K562 (cell line): ENCODE results near the gene NKAIN4.

Source experiments
- CBX5 ChIP-seq: IDR thresholded peaks from 2 replicates; pipeline ENCODE4 v1.6.1; 2014; ENCODE audit warnings: low read depth, borderline replicate concordance
- CTBP1 ChIP-seq: fragments of 450-650 bp; IDR thresholded peaks from 2 replicates; pipeline ENCODE4 v1.6.1; 2016; ENCODE audit warnings: borderline replicate concordance
- ELF4 ChIP-seq: fragments of 450-650 bp; formaldehyde crosslinking; IDR thresholded peaks from 2 replicates; pipeline ENCODE4 v1.4.0; 2022; ENCODE audit warnings: missing genetic modification characterization
- EZH2 ChIP-seq: IDR thresholded peaks from 2 replicates; pipeline ENCODE4 v1.6.1; 2012; ENCODE audit warnings: low read depth, mild to moderate bottlenecking, inconsistent platforms, low read length, borderline replicate concordance
- GABPB1 ChIP-seq: sonication (generic); formaldehyde crosslinking; IDR thresholded peaks from 2 replicates; pipeline ENCODE4 v1.8.0; 2022; ENCODE audit warnings: mild to moderate bottlenecking, missing genetic modification reagents
- HNRNPLL ChIP-seq: fragments of 200-400 bp; formaldehyde crosslinking; IDR thresholded peaks from 2 replicates; pipeline ENCODE4 v1.6.1; 2017; ENCODE audit warnings: low read length, low read depth, mild to moderate bottlenecking; ENCODE audit not compliant: poor library complexity, severe bottlenecking
- MEF2D ChIP-seq: conservative IDR thresholded peaks from 2 replicates; pipeline ENCODE4 v1.6.1; 2016; ENCODE audit warnings: low read depth, missing genetic modification characterization, missing compliant biosample characterization
- MYC ChIP-seq, 2 experiments: fragments of 250-450 bp in 1 of 2; sonication (Bioruptor Pico) in 1 of 2; IDR thresholded peaks; 2 replicates each; pipeline versions ENCODE4 v1.5.1 to v1.6.1; 2012 to 2021; ENCODE audit warnings: low read depth in 2 of 2, borderline replicate concordance in 1 of 2, improper control_type of control experiment in 1 of 2, low read length in 1 of 2, mild to moderate bottlenecking in 1 of 2, moderate library complexity in 1 of 2
- POLR2A ChIP-seq: fragments of 450-650 bp; conservative IDR thresholded peaks from 2 replicates; pipeline ENCODE4 v1.6.1; 2016
- POLR2G ChIP-seq: fragments of 200-400 bp; formaldehyde crosslinking; IDR thresholded peaks from 2 replicates; pipeline ENCODE4 v1.6.1; 2017; ENCODE audit warnings: low read depth, mild to moderate bottlenecking, antibody characterized with exemption, low read length, moderate library complexity
- POU5F1 ChIP-seq: fragments of 150-350 bp; IDR thresholded peaks from 2 replicates; pipeline ENCODE4 v1.6.1; 2014; ENCODE audit warnings: borderline replicate concordance, low read length, low read depth, mild to moderate bottlenecking; ENCODE audit not compliant: partially characterized antibody
- ZNF232 ChIP-seq: sonication (generic); formaldehyde crosslinking; IDR thresholded peaks from 2 replicates; pipeline ENCODE4 v1.8.0; 2022; ENCODE audit warnings: mild to moderate bottlenecking, missing genetic modification reagents
- TF ChIP-seq, protein P1 (sequence below), 3 experiments: IDR thresholded peaks in 2 of 3; conservative IDR thresholded peaks in 1 of 3; 2 replicates each; pipeline ENCODE4 v1.5.1; 2011 to 2012; ENCODE audit warnings: low read length in 3 of 3, mild to moderate bottlenecking in 3 of 3, control low read depth in 2 of 3, improper control_type of control experiment in 1 of 3, inconsistent platforms in 1 of 3, low read depth in 1 of 3, mixed read lengths in 1 of 3, moderate library complexity in 1 of 3; ENCODE audit not compliant: insufficient read depth in 2 of 3
- TF ChIP-seq, protein P2 (sequence below): sonication (generic); formaldehyde crosslinking; IDR thresholded peaks from 2 replicates; pipeline ENCODE4 v1.8.1; 2023; ENCODE audit warnings: mild to moderate bottlenecking, missing genetic modification reagents

DNA sequence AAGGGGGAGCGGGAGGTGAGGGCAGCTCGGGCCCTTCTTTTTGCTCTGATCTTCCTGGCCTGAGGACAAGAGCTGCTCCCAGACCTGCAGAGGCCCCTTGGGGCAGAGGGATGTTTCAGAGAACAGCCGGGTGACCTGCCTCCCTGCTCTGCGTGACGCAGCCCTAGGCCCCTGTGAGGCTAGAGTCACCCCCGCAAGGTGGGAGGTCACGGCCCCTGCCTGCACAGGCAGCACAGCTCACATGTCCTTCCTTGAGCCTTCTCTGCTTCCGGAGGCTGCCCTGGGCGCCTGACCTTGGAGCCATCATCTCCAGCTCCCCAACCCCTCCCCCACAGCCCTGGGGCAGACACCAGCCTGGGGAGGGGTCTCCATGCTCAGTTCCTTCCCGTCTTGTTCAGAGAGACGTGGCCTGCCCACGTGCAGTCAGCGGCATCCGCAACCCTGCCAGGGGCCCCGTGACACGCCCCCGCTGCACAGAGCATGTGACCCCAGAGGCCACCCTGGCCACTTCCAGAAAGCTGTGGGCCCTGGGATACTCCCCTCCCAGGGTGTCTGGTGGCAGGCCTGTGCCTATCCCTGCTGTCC, 18.8 kb downstream of the NKAIN4 start, which contains the start of gene BIRC7:
- TF ChIP-seq POU5F1 (no peak), ELF4 (CRISPR knock-in tag) (no peak), CTBP1 (no peak), HNRNPLL (no peak), ZNF232 (CRISPR knock-in tag) (no peak), POLR2A (no peak), MYC (IDR thresholded peaks at IDR 0.05; ENCODE audit: low read depth, low read length) (no peak), MYC (CRISPR knock-in tag; IDR thresholded peaks at IDR 0.05; ENCODE audit: borderline replicate concordance, low read depth) (no peak), CBX5 (no peak), POLR2G (no peak), EZH2 (no peak), MEF2D (tag) (no peak), GABPB1 (no peak)
- TF ChIP-seq, protein P1, sequence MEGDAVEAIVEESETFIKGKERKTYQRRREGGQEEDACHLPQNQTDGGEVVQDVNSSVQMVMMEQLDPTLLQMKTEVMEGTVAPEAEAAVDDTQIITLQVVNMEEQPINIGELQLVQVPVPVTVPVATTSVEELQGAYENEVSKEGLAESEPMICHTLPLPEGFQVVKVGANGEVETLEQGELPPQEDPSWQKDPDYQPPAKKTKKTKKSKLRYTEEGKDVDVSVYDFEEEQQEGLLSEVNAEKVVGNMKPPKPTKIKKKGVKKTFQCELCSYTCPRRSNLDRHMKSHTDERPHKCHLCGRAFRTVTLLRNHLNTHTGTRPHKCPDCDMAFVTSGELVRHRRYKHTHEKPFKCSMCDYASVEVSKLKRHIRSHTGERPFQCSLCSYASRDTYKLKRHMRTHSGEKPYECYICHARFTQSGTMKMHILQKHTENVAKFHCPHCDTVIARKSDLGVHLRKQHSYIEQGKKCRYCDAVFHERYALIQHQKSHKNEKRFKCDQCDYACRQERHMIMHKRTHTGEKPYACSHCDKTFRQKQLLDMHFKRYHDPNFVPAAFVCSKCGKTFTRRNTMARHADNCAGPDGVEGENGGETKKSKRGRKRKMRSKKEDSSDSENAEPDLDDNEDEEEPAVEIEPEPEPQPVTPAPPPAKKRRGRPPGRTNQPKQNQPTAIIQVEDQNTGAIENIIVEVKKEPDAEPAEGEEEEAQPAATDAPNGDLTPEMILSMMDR (IDR thresholded peaks at IDR 0.05 in 2 of 3, conservative IDR thresholded peaks at IDR 0.05 in 1 of 3; ENCODE audit: insufficient read depth in 2 of 3, low read depth in 1 of 3, low read length in 3 of 3) = no peak
- TF ChIP-seq, protein P2, sequence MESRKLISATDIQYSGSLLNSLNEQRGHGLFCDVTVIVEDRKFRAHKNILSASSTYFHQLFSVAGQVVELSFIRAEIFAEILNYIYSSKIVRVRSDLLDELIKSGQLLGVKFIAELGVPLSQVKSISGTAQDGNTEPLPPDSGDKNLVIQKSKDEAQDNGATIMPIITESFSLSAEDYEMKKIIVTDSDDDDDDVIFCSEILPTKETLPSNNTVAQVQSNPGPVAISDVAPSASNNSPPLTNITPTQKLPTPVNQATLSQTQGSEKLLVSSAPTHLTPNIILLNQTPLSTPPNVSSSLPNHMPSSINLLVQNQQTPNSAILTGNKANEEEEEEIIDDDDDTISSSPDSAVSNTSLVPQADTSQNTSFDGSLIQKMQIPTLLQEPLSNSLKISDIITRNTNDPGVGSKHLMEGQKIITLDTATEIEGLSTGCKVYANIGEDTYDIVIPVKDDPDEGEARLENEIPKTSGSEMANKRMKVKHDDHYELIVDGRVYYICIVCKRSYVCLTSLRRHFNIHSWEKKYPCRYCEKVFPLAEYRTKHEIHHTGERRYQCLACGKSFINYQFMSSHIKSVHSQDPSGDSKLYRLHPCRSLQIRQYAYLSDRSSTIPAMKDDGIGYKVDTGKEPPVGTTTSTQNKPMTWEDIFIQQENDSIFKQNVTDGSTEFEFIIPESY = no peak
